GM12878 (cell line): ENCODE results near the gene CAB39. TPM values are rescaled to one million over a fixed set of nuclear protein-coding genes. Genes with fewer than 3 reads are reported as not detected.

Experiments used
- ATAC-seq: fragments of 200-7000 bp; cut with Tn5 transposase; 3 replicates; pipeline ENCODE4 v1.9.1; 2020; ENCODE audit warnings: mild to moderate bottlenecking, moderate library complexity
- BruUV-seq: library from RNA; stranded (reverse); fragments of 400-500 nt; replicated peaks from 2 replicates; lab custom pipeline; 2021; lab: Mats Ljungman, UMichigan
- CTCF ChIA-PET: fragments of 300-600 bp; sonication (Branson Sonifier 250); formaldehyde crosslinking; extraction: SDS; loops from one replicate; lab custom pipeline; 2021; ENCODE audit warnings: inconsistent platforms; lab: Yijun Ruan, JAX
- POLR2A ChIA-PET: fragments of 350-600 bp; formaldehyde crosslinking; extraction: SDS; loops from one replicate; lab custom pipeline; 2021; ENCODE audit warnings: inconsistent platforms; lab: Charles Lee
- RAD21 ChIA-PET: fragments of 300-600 bp; sonication (Branson Sonifier 250); formaldehyde crosslinking; loops from one replicate; lab custom pipeline; 2023; ENCODE audit warnings: antibody characterized with exemption; ENCODE audit not compliant: unreplicated experiment; lab: Charles Lee
- SMC1A ChIA-PET: fragments of 300-600 bp; sonication (Branson Sonifier 250); formaldehyde crosslinking; loops from one replicate; lab custom pipeline; 2023; ENCODE audit not compliant: unreplicated experiment, uncharacterized antibody; lab: Charles Lee
- DNase-seq: peaks from one replicate; pipeline ENCODE4 v3.0.0-alpha.2; 2011; ENCODE audit warnings: low read depth, low spot score
- FAIRE-seq: peaks from 3 replicates; lab custom pipeline; 2011; peaks lifted over from hg19 to GRCh38; lab: Jason Lieb, UNC
- H2AFZ ChIP-seq: 2 replicates; pipeline ENCODE4 v1.6.0; 2011; ENCODE audit warnings: low read depth, low read length, control low read depth; ENCODE audit not compliant: control insufficient read depth
- H3K27ac ChIP-seq: 2 replicates; pipeline ENCODE4 v1.5.1; 2011; ENCODE audit warnings: control low read depth; ENCODE audit not compliant: control insufficient read depth, insufficient read depth
- H3K27me3 ChIP-seq, 2 experiments: replicated peaks in 1 of 2; 2 replicates each; pipeline versions ENCODE4 v1.6.0 to v1.6.1; 2011; ENCODE audit warnings: low read length in 1 of 2; ENCODE audit not compliant: control insufficient read depth in 2 of 2, insufficient read depth in 2 of 2
- H3K36me3 ChIP-seq, 2 experiments: 2 replicates each; pipeline ENCODE4 v1.5.1; 2011; ENCODE audit warnings: low read length in 1 of 2; ENCODE audit not compliant: control insufficient read depth in 2 of 2, insufficient read depth in 2 of 2
- H3K4me1 ChIP-seq: 2 replicates; pipeline ENCODE4 v1.6.1; 2011; ENCODE audit warnings: mild to moderate bottlenecking, low read length, moderate library complexity, mixed read lengths; ENCODE audit not compliant: control insufficient read depth, insufficient read depth
- H3K4me2 ChIP-seq: 2 replicates; pipeline ENCODE4 v1.6.0; 2011; ENCODE audit warnings: control low read depth; ENCODE audit not compliant: control insufficient read depth, insufficient read depth
- H3K4me3 ChIP-seq: fragments of 200-600 bp; sonication (generic); 2 replicates; pipeline ENCODE4 v1.5.1; 2016
- H3K79me2 ChIP-seq: 2 replicates; pipeline ENCODE4 v1.6.0; 2011; ENCODE audit warnings: low read length; ENCODE audit not compliant: control insufficient read depth, insufficient read depth
- H3K9ac ChIP-seq: 2 replicates; pipeline ENCODE4 v1.8.0; 2011; ENCODE audit warnings: low read length, control low read depth, mixed read lengths; ENCODE audit not compliant: control insufficient read depth, insufficient read depth
- H3K9me3 ChIP-seq: replicated peaks from 3 replicates; pipeline ENCODE4 v1.5.1; 2011; ENCODE audit warnings: mild to moderate bottlenecking, low read length; ENCODE audit not compliant: control insufficient read depth, insufficient read depth
- H4K20me1 ChIP-seq: 2 replicates; pipeline ENCODE4 v1.6.0; 2011; ENCODE audit not compliant: control insufficient read depth, insufficient read depth
- BMI1 ChIP-seq: fragments of 450-650 bp; IDR thresholded peaks from 2 replicates; pipeline ENCODE4 v1.6.1; 2016; ENCODE audit warnings: mild to moderate bottlenecking, moderate library complexity, borderline replicate concordance
- CBFB ChIP-seq: IDR thresholded peaks from 2 replicates; pipeline ENCODE4 v1.6.1; 2016; ENCODE audit warnings: antibody characterized with exemption, low read depth
- CUX1 ChIP-seq: IDR thresholded peaks from 2 replicates; pipeline ENCODE4 v1.6.1; 2012; ENCODE audit warnings: improper control_type of control experiment, low read depth, low read length; ENCODE audit not compliant: insufficient replicate concordance
- E2F4 ChIP-seq: IDR thresholded peaks from 2 replicates; pipeline ENCODE4 v1.6.1; 2012; ENCODE audit warnings: low read depth, low read length, improper control_type of control experiment
- HSF1 ChIP-seq: fragments of 150-350 bp; IDR thresholded peaks from 2 replicates; pipeline ENCODE4 v1.6.1; 2014; ENCODE audit warnings: mild to moderate bottlenecking, low read depth, low read length
- SUZ12 ChIP-seq: fragments of 200-600 bp; sonication (generic); IDR thresholded peaks from one replicate; pipeline ENCODE4 v1.6.1; 2018; ENCODE audit warnings: antibody characterized with exemption, mild to moderate bottlenecking; ENCODE audit not compliant: unreplicated experiment
- in situ Hi-C: fragments of 300-500 bp; cut with MboI; formaldehyde crosslinking; loops from 9 replicates; pipeline ENCODE4 v1.14.3; 2018; ENCODE audit warnings: mixed read lengths
- intact Hi-C: fragments of 100-400 bp; cut with micrococcal nuclease; formaldehyde crosslinking; loops from one replicate; pipeline ENCODE4 v1.14.2; 2022; ENCODE audit not compliant: unreplicated experiment
- polyA plus RNA-seq, 11 experiments: library from polyadenylated mRNA; depleted of rRNA in 4 of 11; unstranded in 6 of 11; stranded (reverse) in 5 of 11; fragments of >200 nt; fragmentation: Nextera tagmentation in 4 of 11; fragmentation: Illumina TruSeq in 1 of 11; extraction: Ambion mirVana in 4 of 11; extraction: Trizol in 1 of 11; gene quantifications; 1 replicate in 1 of 11; 2 replicates in 10 of 11; pipeline versions ENCODE4 v1.2.1 to v1.2.3, GENCODE V29; 2011 to 2016; ENCODE audit warnings: inconsistent platforms in 2 of 11, missing spikeins in 2 of 11, low read depth in 1 of 11
- total RNA-seq, 4 experiments: library from RNA; depleted of rRNA in 3 of 4; stranded (reverse); fragments of >200 nt in 3 of 4; fragmentation: Illumina TruSeq in 1 of 4; extraction: Trizol in 1 of 4; gene quantifications; 2 replicates each; pipeline versions ENCODE4 v1.2.1 to v1.2.3, GENCODE V29; 2013 to 2021
- TF ChIP-seq, protein P1 (sequence below): fragments of 450-650 bp; IDR thresholded peaks from 2 replicates; pipeline ENCODE4 v1.6.1; 2016; ENCODE audit warnings: mild to moderate bottlenecking, moderate library complexity, borderline replicate concordance

The CAB39 gene
- total and polyA plus RNA-seq, 10 of the 15 experiments (the other 5 are each of a cell fraction or from before 2014, with no cell fraction given) = 13.3 to 129 (median 62.9) TPM

DNA sequence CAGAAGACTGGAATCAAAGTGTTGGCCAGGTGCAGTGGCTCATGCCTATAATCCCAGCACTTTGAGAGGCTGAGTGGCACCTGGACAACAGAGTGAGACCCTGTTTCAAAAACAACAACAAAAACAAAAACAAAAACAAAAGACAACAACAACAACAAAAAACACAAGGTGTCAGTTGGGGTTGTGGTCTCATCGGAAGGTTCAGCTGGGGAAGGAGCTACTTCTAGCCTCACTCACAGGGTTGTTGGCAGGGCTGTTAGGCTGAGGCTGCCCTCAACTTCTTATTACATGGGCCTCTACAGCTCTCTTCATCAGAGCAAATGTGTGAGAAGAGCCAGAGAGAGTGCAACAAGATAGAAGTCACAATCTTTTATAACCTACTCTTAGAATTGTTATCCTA, 34.6 kb upstream of the CAB39 start (continued):
- TF ChIP-seq, protein P1, sequence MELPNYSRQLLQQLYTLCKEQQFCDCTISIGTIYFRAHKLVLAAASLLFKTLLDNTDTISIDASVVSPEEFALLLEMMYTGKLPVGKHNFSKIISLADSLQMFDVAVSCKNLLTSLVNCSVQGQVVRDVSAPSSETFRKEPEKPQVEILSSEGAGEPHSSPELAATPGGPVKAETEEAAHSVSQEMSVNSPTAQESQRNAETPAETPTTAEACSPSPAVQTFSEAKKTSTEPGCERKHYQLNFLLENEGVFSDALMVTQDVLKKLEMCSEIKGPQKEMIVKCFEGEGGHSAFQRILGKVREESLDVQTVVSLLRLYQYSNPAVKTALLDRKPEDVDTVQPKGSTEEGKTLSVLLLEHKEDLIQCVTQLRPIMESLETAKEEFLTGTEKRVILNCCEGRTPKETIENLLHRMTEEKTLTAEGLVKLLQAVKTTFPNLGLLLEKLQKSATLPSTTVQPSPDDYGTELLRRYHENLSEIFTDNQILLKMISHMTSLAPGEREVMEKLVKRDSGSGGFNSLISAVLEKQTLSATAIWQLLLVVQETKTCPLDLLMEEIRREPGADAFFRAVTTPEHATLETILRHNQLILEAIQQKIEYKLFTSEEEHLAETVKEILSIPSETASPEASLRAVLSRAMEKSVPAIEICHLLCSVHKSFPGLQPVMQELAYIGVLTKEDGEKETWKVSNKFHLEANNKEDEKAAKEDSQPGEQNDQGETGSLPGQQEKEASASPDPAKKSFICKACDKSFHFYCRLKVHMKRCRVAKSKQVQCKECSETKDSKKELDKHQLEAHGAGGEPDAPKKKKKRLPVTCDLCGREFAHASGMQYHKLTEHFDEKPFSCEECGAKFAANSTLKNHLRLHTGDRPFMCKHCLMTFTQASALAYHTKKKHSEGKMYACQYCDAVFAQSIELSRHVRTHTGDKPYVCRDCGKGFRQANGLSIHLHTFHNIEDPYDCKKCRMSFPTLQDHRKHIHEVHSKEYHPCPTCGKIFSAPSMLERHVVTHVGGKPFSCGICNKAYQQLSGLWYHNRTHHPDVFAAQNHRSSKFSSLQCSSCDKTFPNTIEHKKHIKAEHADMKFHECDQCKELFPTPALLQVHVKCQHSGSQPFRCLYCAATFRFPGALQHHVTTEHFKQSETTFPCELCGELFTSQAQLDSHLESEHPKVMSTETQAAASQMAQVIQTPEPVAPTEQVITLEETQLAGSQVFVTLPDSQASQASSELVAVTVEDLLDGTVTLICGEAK = no peak
- no peak for TF ChIP-seq HSF1

- Histone ChIP-seq H2AFZ (no peak overlapping the region), H3K36me3 (no peaks in the 10 kb centered on the region), H4K20me1 (no peaks in the 10 kb centered on the region), H3K4me3 (no peak overlapping the region), H3K4me1 (no peaks in the 10 kb centered on the region), H3K4me2 (no peak overlapping the region), H3K27ac (no peak overlapping the region), H3K79me2 (no peaks in the 10 kb centered on the region), H3K27me3 (no peaks in the 10 kb centered on the region), H3K9me3 (peaks cover 4% of the 10 kb centered on the region; the same call in 1 of the 3 replicates), H3K9ac (no peak overlapping the region)
- DNase-seq (no peak), FAIRE-seq (no peak), ATAC-seq (no peak)
- intact Hi-C loops = no loop called here
- ChIA-PET SMC1A (interaction anchor here (1.3 to 2.6 kb wide), 6 partner anchors 9 to 119 kb away, joined by 3 to 7 read pairs (median 4); no protein-coding TSS in a partner anchor), POLR2A (interaction anchor here (0.7 to 1.2 kb wide), 3 partner anchors 8 to 709 kb away, joined by 3 to 4 read pairs (median 4); no protein-coding TSS in a partner anchor), CTCF (interaction anchor here (0.8 to 1.5 kb wide), 3 partner anchors 9 to 374 kb away, joined by 3 read pairs; no protein-coding TSS in a partner anchor), RAD21 (interaction anchor here (0.6 kb wide), 1 partner anchor 32 kb away, joined by 3 read pairs; no protein-coding TSS in a partner anchor)
- in situ Hi-C loops = no loop called here
- no TSS peak for BruUV-seq
- TF ChIP-seq BMI1 (no peak), CBFB (no peak), CUX1 (no peak), E2F4 (no peak), SUZ12 (no peak)
Observed at GRCh38 chr2:230678451-230678850, 34.2 kb upstream of the CAB39 start.
